Heart right ventricle (tissue), 16 donors: ENCODE data around the gene FAM3A. TPM values are rescaled to one million over a fixed set of nuclear protein-coding genes. Genes with fewer than 3 reads are reported as not detected.

Experiments used
- ATAC-seq, 8 donors: fragments of 200-7000 bp; cut with Tn5 transposase; one replicate each; pipeline ENCODE4 v1.9.1; 2020; ENCODE audit warnings: mild to moderate bottlenecking in 8 of 8, moderate library complexity in 8 of 8, moderate number of reproducible peaks in 1 of 8
- DNase-seq, 2 donors: peaks; one replicate each; pipeline ENCODE4 v3.0.0-alpha.2; 2020
- H3K27ac ChIP-seq, 10 donors: fragments of 200-600 bp; sonication (generic) in 2 of 10; one replicate each; pipeline versions ENCODE4 v1.5.0 to v1.8.0; 2020 to 2022; ENCODE audit warnings: mild to moderate bottlenecking in 3 of 10
- H3K27me3 ChIP-seq, 7 donors: fragments of 200-600 bp; one replicate each; pipeline ENCODE4 v1.8.0; 2021 to 2022; ENCODE audit warnings: mild to moderate bottlenecking in 2 of 7
- H3K36me3 ChIP-seq, 9 donors: fragments of 200-600 bp; sonication (generic) in 1 of 9; one replicate each; pipeline versions ENCODE4 v1.5.0 to v1.8.0; 2020 to 2022; ENCODE audit warnings: mild to moderate bottlenecking in 2 of 9
- H3K4me1 ChIP-seq, 9 donors: fragments of 200-600 bp; sonication (generic) in 1 of 9; one replicate each; pipeline versions ENCODE4 v1.5.0 to v1.8.0; 2020 to 2022; ENCODE audit warnings: mild to moderate bottlenecking in 4 of 9
- H3K4me3 ChIP-seq, 10 donors: fragments of 200-600 bp; sonication (generic) in 2 of 10; one replicate each; pipeline versions ENCODE4 v1.5.0 to v1.8.0; 2020 to 2022; ENCODE audit warnings: mild to moderate bottlenecking in 7 of 10, moderate library complexity in 2 of 10
- H3K9me3 ChIP-seq, 11 donors: fragments of 200-600 bp in 10 of 11; sonication (generic) in 2 of 11; one replicate each; pipeline versions ENCODE4 v1.5.0 to v1.8.0; 2013 to 2022; ENCODE audit warnings: mild to moderate bottlenecking in 2 of 11, control low read depth in 1 of 11, moderate library complexity in 1 of 11
- WGBS, 2 donors: extraction: QIAGEN DNeasy Blood & Tissue Kit; methylation state at CpG; one replicate each; pipeline ENCODE4 v1.1.7; 2013; ENCODE audit warnings: inconsistent platforms in 1 of 2; 5-methylcytosine and 5-hydroxymethylcytosine counted together
- intact Hi-C, 10 donors: fragments of 100-400 bp; cut with DNase I; formaldehyde crosslinking; loops; one replicate each; pipeline versions ENCODE4 v1.11.1 to v1.14.2; 2022
- polyA plus RNA-seq, 2 donors: library from polyadenylated mRNA; stranded (reverse); fragments of 200-250 nt; gene quantifications; one replicate each; pipeline ENCODE4 v1.2.3, GENCODE V29; 2013
- total RNA-seq, 10 donors: library from RNA; stranded (reverse); fragmentation: NEBNext Ultra II Directional in 3 of 10; extraction: Animal tissue kit (Norgen Biotek cat#: 25700) in 3 of 10; gene quantifications; one replicate each; pipeline versions ENCODE4 v1.2.1 to v1.2.4, GENCODE V29; 2021 to 2023
- TF ChIP-seq, protein P1 (sequence below), 9 donors: fragments of 200-600 bp; sonication (generic) in 2 of 9; IDR thresholded peaks; one replicate each; pipeline versions ENCODE4 v1.5.0 to v1.8.0; 2021 to 2022; ENCODE audit warnings: antibody characterized with exemption in 9 of 9, mild to moderate bottlenecking in 5 of 9, moderate library complexity in 1 of 9
- donor health status: Arrhythmogenic right ventricular cardiomyopathy.
- donor health status: ischemic (EF 13 %, LVEDD 7.1; RV severe dilation, severe dysfunction).
- donor health status: healthy with polysubstance abuse.
- donor health status: DM: no; HTN: yes; CAD: no.
- donor health status: DM: no; HTN: no; CAD: no.
- donor health status: ischemic (EF 25% LVEDD 6.9; RV normal size, moderate dysfunction).
- donor health status: ischemic (EF 25% LVEDD 5.7; RV mildly dilated, moderate dysfunction).
- donor health status: healthy.
- donor health status: DM: yes; HTN: yes; CAD: no.
- donor health status: Ischemic cardiomyopathy.
- donor health status: ischemic (EF 35%, LVEDD 5.7; RV mildly dilated, moderate dysfunction).
- donor health status: nonischemic (EF 11% LVEDD 7.7; RV severe dilation, severe dysfunction).
- donor health status: DM: yes; HTN: yes; CAD: no.
- donor health status: PGD.
- donor health status: ischemic (EF 29% LVEDD 5.4; RV normal size, mild dysfunction).
- donor health status: nonischemic (EF 23%, LVEDD 6.1; RV moderate dilation, normal function).

Gene FAM3A
- total and polyA plus RNA-seq, 12 donors: 36.5 to 76.6 (median 54.8) TPM

DNA sequence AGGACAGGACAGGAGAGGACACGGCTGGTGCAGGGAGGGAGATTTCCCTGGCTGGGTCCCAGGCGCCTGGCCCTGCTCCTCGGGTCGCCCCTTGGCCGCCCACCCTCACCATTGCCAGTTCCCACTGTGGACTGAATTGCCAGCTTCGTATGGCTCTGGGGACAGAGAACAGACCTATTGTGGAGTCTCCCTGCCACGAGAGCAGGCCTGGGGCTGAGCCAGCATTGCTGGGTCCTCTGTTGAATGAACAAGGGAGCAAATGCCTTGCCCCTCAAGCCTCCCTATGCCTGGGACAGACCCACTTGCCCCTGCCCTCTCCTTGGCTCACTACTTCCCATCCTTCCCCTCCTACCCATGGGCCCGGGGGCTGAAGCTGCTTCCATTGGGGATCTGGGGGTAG is 53.6 kb downstream of the FAM3A start:
- DNase-seq (no peak), ATAC-seq (no peak)
- H3K4me1 ChIP-seq: peaks cover 0 to 9% (median 5%) of the 10 kb centered on the region in 9 donors
- no peak overlapping the region for H3K4me3 ChIP-seq
- peaks cover 0 to 51% (median 0%) of the 10 kb centered on the region in 9 donors for H3K36me3 ChIP-seq
- intact Hi-C loops: no loop called here
- H3K9me3 ChIP-seq: no peaks in the 10 kb centered on the region
- H3K27ac ChIP-seq: no peak overlapping the region
- H3K27me3 ChIP-seq: peaks cover 0 to under 1% (median 0%) of the 10 kb centered on the region in 7 donors
- TF ChIP-seq, protein P1, sequence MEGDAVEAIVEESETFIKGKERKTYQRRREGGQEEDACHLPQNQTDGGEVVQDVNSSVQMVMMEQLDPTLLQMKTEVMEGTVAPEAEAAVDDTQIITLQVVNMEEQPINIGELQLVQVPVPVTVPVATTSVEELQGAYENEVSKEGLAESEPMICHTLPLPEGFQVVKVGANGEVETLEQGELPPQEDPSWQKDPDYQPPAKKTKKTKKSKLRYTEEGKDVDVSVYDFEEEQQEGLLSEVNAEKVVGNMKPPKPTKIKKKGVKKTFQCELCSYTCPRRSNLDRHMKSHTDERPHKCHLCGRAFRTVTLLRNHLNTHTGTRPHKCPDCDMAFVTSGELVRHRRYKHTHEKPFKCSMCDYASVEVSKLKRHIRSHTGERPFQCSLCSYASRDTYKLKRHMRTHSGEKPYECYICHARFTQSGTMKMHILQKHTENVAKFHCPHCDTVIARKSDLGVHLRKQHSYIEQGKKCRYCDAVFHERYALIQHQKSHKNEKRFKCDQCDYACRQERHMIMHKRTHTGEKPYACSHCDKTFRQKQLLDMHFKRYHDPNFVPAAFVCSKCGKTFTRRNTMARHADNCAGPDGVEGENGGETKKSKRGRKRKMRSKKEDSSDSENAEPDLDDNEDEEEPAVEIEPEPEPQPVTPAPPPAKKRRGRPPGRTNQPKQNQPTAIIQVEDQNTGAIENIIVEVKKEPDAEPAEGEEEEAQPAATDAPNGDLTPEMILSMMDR (IDR thresholded peaks at IDR 0.05): no peak
- 68 to 80% methylated on average over 3 to 8 of the region's 8 CpGs for WGBS, 2 donors

DNA sequence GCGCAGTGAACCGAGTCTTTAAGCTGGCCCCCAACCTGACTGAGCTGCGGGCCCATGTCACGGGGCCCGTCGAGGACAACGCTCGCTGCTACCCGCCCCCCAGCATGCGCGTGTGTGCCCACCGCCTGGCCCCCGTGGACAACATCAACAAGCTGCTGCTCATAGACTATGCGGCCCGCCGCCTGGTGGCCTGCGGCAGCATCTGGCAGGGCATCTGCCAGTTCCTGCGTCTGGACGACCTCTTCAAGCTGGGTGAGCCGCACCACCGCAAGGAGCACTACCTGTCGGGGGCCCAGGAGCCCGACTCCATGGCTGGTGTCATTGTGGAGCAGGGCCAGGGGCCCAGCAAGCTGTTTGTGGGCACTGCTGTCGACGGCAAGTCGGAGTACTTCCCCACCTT is 55.7 kb downstream of the FAM3A start:
- ATAC-seq (no peak), DNase-seq (no peak)
- no peaks in the 10 kb centered on the region for H3K9me3 ChIP-seq
- peaks cover 0 to 30% (median 0%) of the 10 kb centered on the region in 9 donors for H3K36me3 ChIP-seq
- TF ChIP-seq, protein P1 (IDR thresholded peaks at IDR 0.05): no peak
- peak overlapping the region in 1 of 10 donors; percentile 71 for H3K4me3 ChIP-seq
- no peak overlapping the region for H3K27ac ChIP-seq
- peaks cover 0 to 6% (median 0%) of the 10 kb centered on the region in 7 donors for H3K27me3 ChIP-seq
- intact Hi-C loops: no loop called here
- 81 to 86% methylated on average over 23 to 26 of the region's 26 CpGs for WGBS, 2 donors
- peaks cover 0 to 9% (median 5%) of the 10 kb centered on the region in 9 donors for H3K4me1 ChIP-seq

GRCh38 chrX:154459832-154460231 is 56.2 kb downstream of the FAM3A start:
- Histone ChIP-seq H3K9me3 (no peaks in the 10 kb centered on the region), H3K27me3 (peaks cover 0 to 6% (median 0%) of the 10 kb centered on the region in 7 donors), H3K27ac (peak overlapping the region in 3 of 10 donors; percentile 28 to 79 (median 64)), H3K36me3 (peaks cover 0 to 25% (median 0%) of the 10 kb centered on the region in 9 donors), H3K4me3 (peak overlapping the region in 7 of 10 donors; percentile 5 to 71 (median 64)), H3K4me1 (peaks cover 0 to 9% (median 5%) of the 10 kb centered on the region in 9 donors)
- WGBS, 2 donors: 51 to 53% methylated on average over 10 to 14 of the region's 14 CpGs
- TF ChIP-seq, protein P1 (IDR thresholded peaks at IDR 0.05): no peak
- DNase-seq (no peak), ATAC-seq (peak in 3 of 8 donors; percentile 3 to 31 (median 22))
- intact Hi-C loops: loop anchor here in 1 of 10 donors (10.0 kb wide), 1 partner anchor 55 kb away; the partner anchor contains the start of gene FAM3A

DNA sequence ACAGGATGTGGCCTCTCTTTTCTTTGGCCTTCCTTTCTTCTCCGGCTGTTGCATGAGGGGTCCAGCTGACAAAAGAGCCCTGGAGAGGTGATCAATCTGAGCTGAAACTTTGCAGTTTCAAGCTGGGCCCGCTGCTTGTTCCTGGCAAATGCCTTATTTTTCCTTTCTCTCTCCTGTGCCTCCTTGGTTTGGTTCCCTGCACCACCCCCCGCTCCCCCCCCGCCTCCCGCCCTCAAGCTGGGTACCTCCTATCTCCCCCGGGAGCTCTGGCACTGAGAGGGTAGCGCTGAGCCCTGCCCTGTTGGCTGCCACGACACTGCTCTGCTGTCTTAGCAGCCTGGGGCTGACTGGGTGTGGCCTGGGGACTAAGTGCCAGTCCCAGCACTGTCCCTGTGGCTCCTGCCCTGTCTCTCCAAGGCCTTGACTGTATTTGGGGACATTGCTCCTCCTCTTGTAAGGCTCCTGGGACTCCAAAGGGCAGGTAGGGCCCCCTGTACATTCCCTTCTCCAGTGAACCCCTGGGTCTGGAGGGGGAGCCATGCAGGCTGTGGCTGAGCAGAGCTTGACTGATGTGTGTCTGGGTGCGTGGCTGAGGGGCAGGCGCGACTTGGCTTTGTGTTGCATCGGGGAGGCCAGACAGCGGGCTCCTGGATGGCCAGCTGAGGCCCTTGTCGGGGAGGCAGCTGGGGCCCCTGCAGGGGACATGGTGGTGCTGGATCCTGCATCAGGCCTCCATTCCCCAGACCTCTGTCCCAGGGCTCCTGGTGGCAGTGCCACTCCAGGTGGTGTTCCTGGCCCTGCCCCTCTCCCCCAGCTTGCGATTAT is 56.9 kb downstream of the FAM3A start:
- TF ChIP-seq, protein P1 (IDR thresholded peaks at IDR 0.05): no peak
- peak overlapping the region in 7 of 10 donors; percentile 43 to 84 (median 66) for H3K27ac ChIP-seq
- H3K4me3 ChIP-seq: peak overlapping the region in 9 of 10 donors; percentile 56 to 71 (median 63)
- ATAC-seq (peak; percentile 36 to 89 (median 82)), DNase-seq (peak; percentile 16 to 35)
- intact Hi-C loops: loop anchor here in 1 of 10 donors (10.0 kb wide), 1 partner anchor 56 kb away; the partner anchor contains the start of gene FAM3A
- H3K9me3 ChIP-seq: no peaks in the 10 kb centered on the region
- H3K4me1 ChIP-seq: peaks cover 0 to 9% (median 5%) of the 10 kb centered on the region in 9 donors
- peaks cover 0 to 6% (median 0%) of the 10 kb centered on the region in 7 donors for H3K27me3 ChIP-seq
- peaks cover 0 to 19% (median 0%) of the 10 kb centered on the region in 9 donors for H3K36me3 ChIP-seq
- WGBS, 2 donors: 28 to 36% methylated on average over 8 to 14 of the region's 15 CpGs
